Chondrocyte (in vitro differentiated cells): ENCODE data around the gene RASSF6. TPM values are rescaled to one million over a fixed set of nuclear protein-coding genes. Genes with fewer than 3 reads are reported as not detected.

ENCODE experiments used
- DNase-seq: peaks from one replicate; pipeline ENCODE4 v3.0.0; 2021; ENCODE audit warnings: mixed read lengths, low spot score
- H3K27ac Mint-ChIP-seq: one replicate; pipeline ENCODE4 v1.8.0; 2021; ENCODE audit warnings: mild to moderate bottlenecking, moderate library complexity, mixed read lengths; ENCODE audit not compliant: unreplicated experiment
- H3K27me3 Mint-ChIP-seq: 2 replicates; pipeline ENCODE4 v1.8.0; 2021; ENCODE audit warnings: low read depth, mixed read lengths
- H3K36me3 Mint-ChIP-seq: 2 replicates; pipeline ENCODE4 v1.8.0; 2021; ENCODE audit warnings: low read depth, mixed read lengths
- H3K4me1 Mint-ChIP-seq: 2 replicates; pipeline ENCODE4 v1.8.0; 2021; ENCODE audit warnings: low read depth, mild to moderate bottlenecking, mixed read lengths
- H3K4me3 Mint-ChIP-seq: one replicate; pipeline ENCODE4 v1.8.0; 2021; ENCODE audit warnings: mild to moderate bottlenecking, moderate library complexity, mixed read lengths; ENCODE audit not compliant: unreplicated experiment
- H3K9me3 Mint-ChIP-seq: 2 replicates; pipeline ENCODE4 v1.8.0; 2021; ENCODE audit warnings: low read depth, mixed read lengths
- CTCF ChIP-seq: fragments of 200-600 bp; sonication (generic); IDR thresholded peaks from 2 replicates; pipeline ENCODE4 v1.5.0; 2021; ENCODE audit warnings: antibody characterized with exemption, mild to moderate bottlenecking, moderate library complexity
- total RNA-seq: library from RNA; stranded (reverse); gene quantifications from 3 replicates; pipeline ENCODE4 v1.2.1, GENCODE V29; 2021

RASSF6 gene
- total RNA-seq, 1 donor from 2014 or later = not detected

GRCh38 chr4:73596001-73596400, 24.2 kb downstream of the RASSF6 start:
- peaks cover 29% of the 10 kb centered on the region for H3K27me3 Mint-ChIP-seq
- no peak for TF ChIP-seq CTCF
- DNase-seq = no peak
- peaks cover 6% of the 10 kb centered on the region for H3K4me1 Mint-ChIP-seq
- H3K9me3 Mint-ChIP-seq = peaks cover 6% of the 10 kb centered on the region
- no peaks in the 10 kb centered on the region for H3K36me3 Mint-ChIP-seq
- H3K27ac Mint-ChIP-seq = no peak overlapping the region
- no peak overlapping the region for H3K4me3 Mint-ChIP-seq

GRCh38 chr4:73593631-73594241, 26.5 kb downstream of the RASSF6 start:
- no peaks in the 10 kb centered on the region for H3K36me3 Mint-ChIP-seq
- H3K9me3 Mint-ChIP-seq = peaks cover 6% of the 10 kb centered on the region
- peaks cover 1% of the 10 kb centered on the region for H3K4me1 Mint-ChIP-seq
- TF ChIP-seq CTCF = peak; percentile 91
- peaks cover 34% of the 10 kb centered on the region for H3K27me3 Mint-ChIP-seq
- no peak overlapping the region for H3K4me3 Mint-ChIP-seq
- no peak overlapping the region for H3K27ac Mint-ChIP-seq
- no peak for DNase-seq

GRCh38 chr4:73589887-73590801, 30.1 kb downstream of the RASSF6 start:
- TF ChIP-seq CTCF = no peak
- Mint-ChIP-seq H3K36me3 (no peaks in the 10 kb centered on the region), H3K4me3 (no peak overlapping the region), H3K4me1 (no peaks in the 10 kb centered on the region), H3K9me3 (no peaks in the 10 kb centered on the region), H3K27ac (no peak overlapping the region), H3K27me3 (peaks cover 22% of the 10 kb centered on the region)
- DNase-seq = no peak

GRCh38 chr4:73589261-73589847, 30.9 kb downstream of the RASSF6 start:
- DNase-seq = no peak
- H3K4me3 Mint-ChIP-seq = no peak overlapping the region
- H3K9me3 Mint-ChIP-seq = no peaks in the 10 kb centered on the region
- TF ChIP-seq CTCF = no peak
- no peaks in the 10 kb centered on the region for H3K36me3 Mint-ChIP-seq
- H3K27ac Mint-ChIP-seq = no peak overlapping the region
- H3K4me1 Mint-ChIP-seq = no peaks in the 10 kb centered on the region
- peaks cover 19% of the 10 kb centered on the region for H3K27me3 Mint-ChIP-seq

- Mint-ChIP-seq H3K4me1 (no peaks in the 10 kb centered on the region), H3K9me3 (no peaks in the 10 kb centered on the region), H3K27me3 (peaks cover 20% of the 10 kb centered on the region), H3K27ac (no peak overlapping the region), H3K4me3 (no peak overlapping the region), H3K36me3 (no peaks in the 10 kb centered on the region)
- no peak for TF ChIP-seq CTCF
- DNase-seq = no peak
Observed at GRCh38 chr4:73588613-73589012, 31.6 kb downstream of the RASSF6 start.
